Sigmoid colon (tissue), 7 donors: ENCODE results near the gene CD247. TPM values are rescaled to one million over a fixed set of nuclear protein-coding genes. Genes with fewer than 3 reads are reported as not detected.

Experiments used
- polyA plus RNA-seq, 3 donors: library from polyadenylated mRNA; stranded (reverse); fragments of 200-250 nt; gene quantifications; one replicate each; pipeline ENCODE4 v1.2.3, GENCODE V29; 2013
- total RNA-seq, 4 donors: library from RNA; depleted of rRNA; stranded (reverse); fragments of >200 nt; gene quantifications; one replicate each; pipeline ENCODE4 v1.1.0, GENCODE V29; 2016
- donor health status: healthy with polysubstance abuse.
- donor health status: Bipolar disorder and iron deficiency.
- donor health status: healthy.

The CD247 gene
- total and polyA plus RNA-seq, 7 donors = 0.36 to 20.3 (median 1.4) TPM; not detected in 3

Other genes starting within 250 kb of the CD247 start
- 100 to 1,000 TPM; 139 to 180 (median 168) TPM for gene CREG1, start 35.2 kb upstream of the CD247 start, total RNA-seq
- 10 to 100 TPM; 48.0 to 99.4 (median 55.9) TPM for gene CREG1, start 35.2 kb upstream of the CD247 start, polyA plus RNA-seq
- gene RCSD1, start 111.7 kb upstream of the CD247 start, total RNA-seq = 10 to 100 TPM in 1 of 4 donors, 1 to 10 TPM in 3; 8.0 to 19.6 (median 9.6) TPM
- gene RCSD1, start 111.7 kb upstream of the CD247 start, polyA plus RNA-seq = 10 to 100 TPM in 2 of 3 donors, 1 to 10 TPM in 1; 7.8 to 52.9 (median 10.6) TPM
- gene MPZL1, start 203.5 kb upstream of the CD247 start, total RNA-seq = 10 to 100 TPM; 50.9 to 69.5 (median 58.3) TPM
- gene MPZL1, start 203.5 kb upstream of the CD247 start, polyA plus RNA-seq = 10 to 100 TPM in 2 of 3 donors, 1 to 10 TPM in 1; 8.8 to 66.9 (median 11.4) TPM